HG03045 (cell line): ENCODE measurements around the gene ZNF730.
"Not testable (repeated sequence)": the region's sequence is repeated elsewhere in the genome, so short reads cannot be mapped to it uniquely, and the experiment has no call there.

ENCODE experiments used
- ATAC-seq: cut with Tn5 transposase; IDR thresholded peaks from one replicate; pipeline ENCODE4 v1.9.1; 2021; ENCODE audit warnings: mild to moderate bottlenecking, moderate library complexity; ENCODE audit not compliant: unreplicated experiment

The ZNF730 gene

DNA sequence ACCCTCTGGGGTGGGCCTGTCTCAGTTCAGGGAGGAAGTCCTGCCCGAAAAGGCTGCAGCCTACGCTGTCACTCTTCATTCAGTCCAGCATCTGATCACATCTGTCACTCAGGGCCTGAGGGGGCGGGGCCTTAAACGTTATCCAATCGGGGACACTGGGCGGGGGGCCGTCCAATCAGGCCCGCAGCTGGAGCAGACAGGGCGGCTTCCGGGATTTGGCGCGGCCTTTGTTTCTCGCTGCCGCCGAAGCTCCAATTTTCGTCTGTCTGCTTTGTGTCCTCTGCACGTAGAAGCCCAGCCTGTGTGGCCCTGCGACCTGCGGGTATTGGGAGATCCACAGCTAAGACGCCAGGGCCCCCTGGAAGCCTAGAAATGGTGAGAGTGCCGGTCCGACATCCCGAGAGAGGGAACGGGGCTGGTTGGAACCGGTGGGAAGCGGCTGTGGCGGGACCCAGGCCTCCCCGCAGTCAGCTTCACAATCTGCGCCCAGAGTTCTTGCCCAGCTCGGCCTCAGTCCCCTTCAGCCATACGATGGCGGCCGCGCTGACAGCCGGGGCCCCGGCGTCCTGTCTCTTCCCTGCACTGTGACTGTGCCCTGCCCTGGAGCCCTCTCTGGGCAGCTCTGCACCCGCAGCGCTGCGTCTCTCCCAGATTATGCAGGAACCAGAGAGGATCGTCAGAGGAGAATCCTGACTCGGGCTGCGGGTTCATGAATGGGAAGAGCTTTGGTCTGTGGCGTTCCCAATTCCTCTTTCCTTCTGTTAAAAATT is at the start of gene ZNF730:
ZNF730 (plus strand) TSS at position 224 of the 770 bp plus-strand sequence; CDS start at position 373, 149 bp downstream.
- ATAC-seq = peak; percentile 90

DNA sequence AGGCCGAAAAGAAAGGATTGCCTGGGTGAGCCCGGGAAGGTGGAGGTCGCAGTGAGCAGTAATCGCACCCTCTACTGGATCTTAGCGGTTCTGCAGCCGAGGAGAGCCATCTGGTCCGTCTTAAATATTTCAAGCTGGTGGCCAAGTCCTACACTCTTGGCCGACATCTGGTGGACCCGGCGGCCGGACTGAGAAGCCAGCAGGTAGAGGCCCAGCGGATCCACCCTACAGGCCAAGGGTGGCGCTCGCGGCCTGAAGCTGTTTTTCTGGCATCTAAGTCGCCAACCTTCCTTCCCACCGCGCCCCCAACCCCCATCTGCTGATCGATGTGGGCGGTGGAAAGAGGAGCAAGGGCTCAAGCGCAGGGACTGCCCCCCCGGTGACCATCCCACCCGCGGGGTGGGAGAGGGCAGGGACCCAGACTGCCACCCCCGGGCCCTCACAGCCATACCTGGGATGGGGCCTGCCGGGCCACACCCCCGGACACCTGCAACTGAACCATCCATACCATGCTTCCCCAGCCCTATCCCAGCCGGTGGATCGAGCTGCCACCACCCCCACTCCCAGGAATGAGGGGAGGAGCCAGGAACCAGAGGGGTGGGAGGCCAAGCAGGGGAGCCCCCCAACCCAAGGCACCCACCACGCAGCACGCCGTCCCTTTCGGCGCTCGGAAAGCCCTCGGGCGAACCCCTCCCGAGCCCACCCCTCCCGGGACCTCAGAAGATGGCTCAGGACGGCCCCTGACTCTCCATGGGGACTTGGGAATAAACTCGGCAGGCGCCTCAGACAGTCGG is 46.3 kb upstream of the ZNF730 start:
- no peak for ATAC-seq

DNA sequence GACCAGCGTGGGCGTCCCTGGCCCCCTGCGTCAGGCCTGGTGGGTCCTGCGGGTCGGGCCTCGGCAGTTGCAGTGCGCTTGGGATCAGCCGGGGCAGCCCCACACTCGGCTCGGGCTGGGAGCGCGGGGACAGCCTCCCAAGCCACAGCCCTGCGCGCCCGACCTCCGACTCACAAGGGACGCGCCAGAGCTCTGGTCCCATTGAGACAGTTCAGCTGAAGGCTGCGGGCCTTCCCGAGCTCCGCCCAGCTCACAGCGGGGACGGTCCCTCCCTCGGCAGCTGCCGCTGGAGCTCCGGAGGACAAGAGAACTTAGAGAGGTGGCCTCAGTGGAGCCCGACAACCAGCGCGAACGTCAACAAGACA is 45.7 kb upstream of the ZNF730 start:
- no peak for ATAC-seq

DNA sequence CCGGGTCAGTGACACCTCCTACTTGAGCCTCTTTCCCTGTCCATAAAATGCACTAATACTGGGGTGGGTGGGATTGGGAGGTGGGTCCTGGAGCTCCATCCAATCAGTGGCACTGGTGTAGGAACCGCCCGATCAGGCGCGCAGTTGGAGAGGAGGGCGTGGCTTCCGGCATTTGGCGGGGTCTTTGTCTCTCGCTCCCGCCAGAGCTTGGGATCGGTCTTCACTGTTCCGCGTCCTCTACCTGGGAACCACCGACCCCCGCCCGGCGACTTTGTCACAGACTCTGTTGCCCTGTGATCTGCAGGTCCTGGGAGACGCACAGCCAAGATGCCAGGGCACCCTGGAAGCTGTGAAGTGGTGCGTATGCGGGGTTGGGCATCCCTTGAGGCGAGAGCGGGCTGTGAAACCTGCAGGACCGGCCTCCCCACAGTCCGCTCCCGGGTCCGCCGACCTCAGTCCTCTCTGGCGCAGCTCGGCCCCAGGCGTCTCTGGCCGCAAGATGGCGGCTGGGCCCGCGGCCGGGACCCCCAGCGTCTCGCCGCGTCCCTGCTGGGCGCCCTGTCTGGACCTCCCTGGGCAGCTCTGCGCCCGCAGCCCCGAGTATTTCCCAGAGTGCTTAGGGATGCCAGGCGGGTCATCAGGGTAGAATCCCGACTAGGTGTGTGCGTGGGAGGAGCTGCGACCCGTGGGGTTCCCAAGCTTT is 41.6 kb upstream of the ZNF730 start:
- no peak for ATAC-seq

DNA sequence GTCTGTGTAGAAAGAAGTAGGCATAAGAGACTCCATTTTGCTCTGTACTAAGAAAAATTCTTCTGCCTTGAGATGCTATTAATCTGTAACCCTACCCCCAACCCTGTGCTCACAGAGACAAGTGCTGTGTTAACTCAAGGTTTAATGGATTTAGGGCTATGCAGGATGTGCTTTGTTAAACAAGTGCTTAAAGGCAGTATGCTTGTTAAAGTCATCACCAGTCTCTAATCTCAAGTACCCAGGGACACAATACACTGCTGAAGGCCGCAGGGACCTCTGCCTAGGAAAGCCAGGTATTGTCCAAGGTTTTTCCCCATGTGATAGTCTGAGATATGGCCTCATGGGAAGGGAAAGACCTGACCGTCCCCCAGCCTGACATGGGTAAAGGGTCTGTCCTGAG is 39.0 kb upstream of the ZNF730 start:
- not testable (repeated sequence) for ATAC-seq

DNA sequence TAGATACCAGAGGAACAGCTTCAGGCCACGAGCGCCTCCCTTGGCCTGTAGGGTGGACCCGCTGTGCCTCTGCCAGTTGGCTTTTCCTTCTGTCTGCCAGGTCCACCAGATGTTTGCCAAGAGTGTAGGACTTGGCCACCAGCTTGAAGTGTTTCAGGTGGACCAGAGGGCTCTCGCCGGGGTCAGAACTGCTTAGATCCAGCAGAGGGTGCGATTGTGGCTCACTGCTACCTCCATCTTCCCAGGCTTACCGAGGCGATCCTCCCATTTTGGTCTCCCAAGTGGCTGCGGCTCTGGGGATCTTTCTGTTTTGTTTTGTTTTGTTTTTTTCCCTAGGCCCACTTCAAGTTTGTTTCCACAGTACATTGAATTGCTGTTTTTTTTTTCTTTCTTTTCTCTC is 23.0 kb upstream of the ZNF730 start:
- ATAC-seq = no peak

DNA sequence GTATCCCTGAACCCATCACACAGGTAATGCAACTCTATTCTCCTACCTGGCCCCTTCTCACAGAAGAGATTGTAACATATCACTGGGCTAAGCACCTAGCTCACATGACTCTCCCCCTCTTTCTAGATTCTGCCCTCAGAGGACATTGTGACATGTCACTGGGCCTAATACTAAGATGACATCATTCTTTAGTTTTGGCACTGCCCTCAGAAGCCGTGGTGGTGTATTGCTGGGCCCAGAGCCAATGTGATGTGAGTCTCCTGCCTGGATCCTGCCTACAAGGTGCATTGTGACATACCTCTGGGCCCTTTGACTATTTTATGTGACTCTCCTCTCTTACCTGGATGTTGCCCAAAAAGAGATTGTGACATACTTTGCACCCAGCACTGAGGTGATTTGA is 21.4 kb upstream of the ZNF730 start:
- ATAC-seq = no peak

DNA sequence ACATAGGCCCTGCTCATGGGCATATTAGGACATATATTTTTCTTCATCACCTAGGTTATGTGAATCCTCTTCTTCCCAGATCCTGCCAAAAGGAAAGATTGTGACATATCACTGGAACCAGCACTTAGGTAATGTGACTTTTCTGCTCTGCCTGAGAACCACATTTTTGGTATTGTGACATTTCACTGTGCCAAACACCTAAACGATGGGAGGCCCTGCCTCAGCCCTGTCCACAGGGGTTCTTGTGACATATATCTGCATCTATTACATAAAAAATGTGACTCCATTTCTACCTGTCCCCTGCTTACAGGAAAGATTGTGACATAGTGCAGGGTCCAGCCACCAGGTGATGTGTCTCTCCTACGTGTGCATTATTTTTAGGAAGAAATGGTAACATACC is 18.5 kb upstream of the ZNF730 start:
- no peak for ATAC-seq

DNA sequence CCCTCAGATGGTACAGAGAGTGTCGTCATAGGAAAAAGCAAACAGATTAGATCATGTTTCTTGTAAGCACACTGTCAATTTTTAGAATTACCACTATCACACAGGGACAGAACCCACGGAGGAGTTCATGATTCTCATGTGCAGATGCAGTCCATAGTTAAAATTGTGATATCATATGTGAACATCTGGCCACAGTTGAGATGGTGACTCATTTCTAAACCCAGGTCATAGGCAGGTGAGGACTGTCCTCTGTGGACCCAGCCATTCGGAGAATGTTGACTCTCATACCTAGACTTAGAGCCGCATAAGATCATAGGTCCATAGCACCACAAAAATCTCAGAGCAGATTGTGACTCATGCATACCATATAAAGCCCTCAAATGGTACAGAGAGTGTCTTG is 17.8 kb upstream of the ZNF730 start:
- no peak for ATAC-seq

DNA sequence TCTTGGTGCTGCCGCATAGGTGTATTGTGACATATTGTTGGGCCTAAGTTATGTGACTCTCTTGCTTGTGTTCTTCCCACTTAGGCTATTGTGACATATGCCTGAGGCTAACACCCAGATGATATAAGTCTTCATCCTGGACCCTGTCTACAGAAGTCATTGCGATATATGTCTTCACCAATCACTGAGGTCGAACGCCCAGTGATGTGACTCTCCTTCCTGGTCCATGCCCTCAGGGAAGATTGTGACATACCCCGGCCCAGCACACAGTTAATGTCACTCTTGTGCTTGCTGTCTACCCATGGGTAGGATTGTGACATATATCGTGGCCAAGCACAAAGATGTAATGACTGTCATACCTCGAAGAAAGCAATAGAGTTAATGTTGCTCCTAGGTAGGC is 16.9 kb upstream of the ZNF730 start:
- ATAC-seq = no peak

DNA sequence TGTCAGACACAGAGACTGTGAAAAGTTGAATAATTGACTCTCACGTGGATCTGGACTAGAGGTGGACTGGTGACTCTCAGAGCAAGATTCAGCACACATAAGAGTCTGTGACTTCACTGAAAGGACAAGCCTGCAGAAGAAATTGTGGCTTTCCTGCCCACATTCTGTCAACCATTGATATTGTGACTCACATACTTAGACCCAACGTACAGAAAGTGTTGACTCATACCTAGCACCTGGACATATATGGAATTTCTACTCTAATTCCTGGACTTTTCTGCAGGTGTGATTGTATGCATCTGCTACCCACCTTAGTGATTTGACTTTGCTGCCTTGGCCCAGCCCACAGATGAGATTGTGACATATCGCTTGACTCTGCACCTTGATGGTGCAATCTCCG is 15.6 kb upstream of the ZNF730 start:
- ATAC-seq = no peak

DNA sequence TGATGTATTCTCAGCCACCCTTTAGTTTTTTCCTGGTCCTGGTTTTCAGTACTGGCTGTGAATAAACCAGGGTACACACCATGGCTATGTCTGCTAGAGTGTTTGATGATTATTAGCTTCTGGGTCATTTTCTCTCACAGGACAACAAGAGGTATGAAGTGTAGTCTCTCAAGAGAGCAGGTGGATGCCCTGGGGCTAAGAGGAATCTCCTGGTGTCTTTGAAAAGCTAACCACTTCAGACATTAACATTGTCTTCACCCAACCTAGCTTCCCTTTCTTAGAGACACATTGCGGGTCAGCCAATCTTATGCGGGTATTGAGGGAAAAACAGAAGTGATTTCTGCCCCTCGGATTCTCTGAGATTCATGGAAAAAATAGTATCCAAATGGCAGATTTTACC is 1.6 kb downstream of the ZNF730 start:
- no peak for ATAC-seq

DNA sequence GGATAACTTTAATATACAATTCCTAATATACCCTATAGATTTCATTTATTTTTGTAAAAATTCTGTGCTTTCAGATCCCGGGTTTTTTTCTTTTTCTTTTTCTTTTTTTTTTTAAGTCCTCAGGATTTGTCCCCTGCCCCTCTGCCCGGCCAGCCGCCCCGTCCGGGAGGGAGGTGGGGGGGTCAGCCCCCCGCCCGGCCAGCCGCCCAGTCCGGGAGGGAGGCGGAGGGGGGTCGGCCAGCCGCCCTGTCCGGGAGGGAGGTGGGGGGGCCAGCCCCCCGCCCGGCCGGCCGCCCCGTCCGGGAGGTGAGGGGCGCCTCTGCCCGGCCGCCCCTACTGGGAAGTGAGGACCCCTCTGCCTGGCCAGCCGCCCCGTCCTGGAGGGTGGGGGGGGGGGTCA is 17.4 kb downstream of the ZNF730 start:
- not testable (repeated sequence) for ATAC-seq

DNA sequence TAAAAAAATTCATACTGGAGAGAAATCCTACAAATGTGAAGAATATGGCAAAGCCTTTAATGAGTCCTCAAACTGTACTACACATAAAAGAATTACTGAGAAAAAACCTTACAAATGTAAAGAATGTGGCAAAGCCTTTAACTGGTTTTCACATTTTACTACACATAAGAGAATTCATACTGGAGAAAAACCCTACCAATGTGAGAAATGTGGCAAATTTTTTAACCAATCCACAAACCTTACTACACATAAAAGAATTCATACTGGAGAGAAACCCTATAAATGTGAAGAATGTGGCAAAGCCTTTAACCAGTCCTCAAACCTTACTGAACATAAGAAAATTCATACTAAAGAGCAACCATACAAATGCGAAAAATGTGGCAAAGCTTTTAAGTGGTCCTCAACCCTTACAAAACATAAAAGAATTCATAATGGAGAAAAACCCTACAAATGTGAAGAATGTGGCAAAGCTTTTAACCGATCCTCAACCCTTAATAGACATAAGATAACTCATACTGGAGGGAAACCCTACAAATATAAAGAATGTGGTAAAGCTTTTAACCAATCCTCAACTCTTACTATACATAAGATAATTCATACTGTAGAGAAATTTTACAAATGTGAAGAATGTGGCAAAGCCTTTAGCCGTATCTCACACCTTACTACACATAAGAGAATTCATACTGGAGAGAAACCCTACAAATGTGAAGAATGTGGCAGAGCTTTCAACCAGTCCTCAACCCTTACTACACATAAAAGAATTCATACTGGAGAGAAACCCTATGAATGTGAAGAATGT is 29.0 kb downstream of the ZNF730 start:
- no peak for ATAC-seq

DNA sequence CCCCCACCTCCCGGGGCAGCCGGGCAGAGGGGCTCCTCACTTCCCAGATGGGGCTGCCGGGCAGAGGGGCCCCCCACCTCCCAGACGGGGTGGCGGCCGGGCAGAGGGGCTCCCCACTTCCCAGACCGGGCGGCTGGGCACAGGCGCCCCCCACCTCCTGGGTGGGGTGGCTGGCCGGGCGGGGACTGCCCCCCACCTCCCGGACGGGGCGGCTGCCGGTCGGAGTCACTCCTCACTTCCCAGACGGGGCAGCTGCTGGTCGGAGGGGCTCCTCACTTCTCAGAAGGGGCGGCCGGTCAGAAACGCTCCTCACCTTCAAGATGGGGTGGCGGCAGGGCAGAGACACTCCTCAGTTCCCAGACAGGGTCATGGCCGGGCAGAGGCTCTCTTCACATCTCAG is 43.9 kb downstream of the ZNF730 start:
- no peak for ATAC-seq

DNA sequence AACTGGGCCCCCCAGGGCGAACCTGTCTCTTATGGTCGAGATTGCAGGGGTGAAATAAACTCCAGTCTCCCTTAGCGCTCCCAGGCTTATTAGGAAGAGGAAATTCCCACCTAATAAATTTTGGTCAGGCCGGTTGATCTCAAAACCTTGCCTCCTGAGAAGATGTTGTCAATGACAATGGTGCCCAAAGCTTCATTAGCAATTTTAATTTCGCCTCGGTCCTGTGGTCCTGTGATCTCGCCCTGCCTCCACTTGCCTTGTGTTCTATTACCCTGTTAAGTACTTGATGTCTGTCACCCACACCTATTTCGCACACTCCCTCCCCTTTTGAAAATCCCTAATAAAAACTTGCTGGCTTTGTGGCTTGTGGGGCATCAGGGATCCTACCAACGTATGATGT is 51.5 kb downstream of the ZNF730 start:
- ATAC-seq = not testable (repeated sequence)

DNA sequence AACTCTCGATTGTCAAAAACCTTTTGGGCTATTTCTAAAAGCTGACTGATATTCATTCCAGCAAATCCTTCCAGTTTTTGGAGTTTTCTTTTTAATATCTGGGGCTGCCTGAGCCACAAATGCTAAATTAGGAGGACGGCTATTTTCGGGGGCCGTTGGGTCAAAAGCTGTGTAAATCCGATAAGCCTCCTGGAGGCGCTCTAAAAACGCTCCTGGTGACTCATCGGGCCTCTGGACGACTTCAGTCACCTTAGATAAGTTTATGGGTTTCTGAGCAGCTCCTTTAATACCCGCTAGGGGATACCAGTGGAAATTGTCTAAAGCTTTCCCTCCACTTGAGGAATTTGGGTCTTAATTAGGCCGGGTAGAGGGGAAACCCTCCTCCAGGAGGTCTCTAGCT is 66.4 kb downstream of the ZNF730 start:
- ATAC-seq = no peak

DNA sequence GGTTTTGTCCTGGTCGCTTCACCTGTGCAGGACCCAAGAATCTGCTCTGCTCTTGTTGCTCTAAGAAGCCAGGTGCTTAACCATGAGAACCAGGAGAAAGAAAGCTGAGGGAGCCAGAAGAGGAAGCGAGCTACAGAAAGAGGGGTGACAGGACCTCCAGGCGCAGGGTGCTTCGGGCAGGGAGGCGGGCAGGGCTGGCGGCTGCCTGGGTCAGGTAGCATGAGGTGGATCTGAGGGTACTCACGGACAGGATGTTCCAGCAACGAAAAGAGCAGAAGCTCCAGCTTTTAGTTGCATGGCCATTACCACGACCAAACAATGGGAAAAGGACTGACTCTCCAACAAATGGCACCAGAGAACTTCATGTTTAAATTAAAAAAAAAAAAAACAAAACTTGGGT is 73.5 kb downstream of the ZNF730 start:
- no peak for ATAC-seq
